T-cell (primary cell): Measurements from ENCODE around the gene PNKD. TPM values are rescaled to one million over a fixed set of nuclear protein-coding genes. Genes with fewer than 3 reads are reported as not detected.

Source experiments
- ATAC-seq, 4 experiments: fragments of 200-7000 bp in 3 of 4; fragments of 150-1000 bp in 1 of 4; cut with Tn5 transposase; replicated peaks in 1 of 4; 1 replicate in 3 of 4; 2 replicates in 1 of 4; pipeline ENCODE4 v1.10.0; 2021; ENCODE audit warnings: moderate library complexity in 3 of 4, mild to moderate bottlenecking in 2 of 4, moderate number of reproducible peaks in 1 of 4
- CTCF ChIA-PET, 2 donors: fragments of 300-600 bp; sonication (Branson Sonifier 250); formaldehyde crosslinking; loops; one replicate each; lab custom pipeline; 2022; ENCODE audit warnings: antibody characterized with exemption in 2 of 2; lab: Charles Lee
- POLR2A ChIA-PET, 2 donors: fragments of 300-600 bp; sonication (Branson Sonifier 250); formaldehyde crosslinking; loops; one replicate each; lab custom pipeline; 2022; ENCODE audit warnings: antibody characterized with exemption in 2 of 2; lab: Charles Lee
- DNase-seq, 35 experiments: peaks; one replicate each; pipeline versions ENCODE4 v3.0.0 to v3.0.0-alpha.2; 2013 to 2023
- H3K27ac ChIP-seq: one replicate; pipeline ENCODE4 v1.5.1; 2013; ENCODE audit warnings: low read length
- H3K27me3 ChIP-seq, 2 experiments: replicated peaks in 1 of 2; 1 replicate in 1 of 2; 2 replicates in 1 of 2; pipeline versions ENCODE4 v1.6.1 to v1.7.0; 2013; ENCODE audit warnings: low read length in 1 of 2, mixed read lengths in 1 of 2; ENCODE audit not compliant: control insufficient read depth in 2 of 2, insufficient read depth in 2 of 2; ENCODE audit errors: extremely low read depth in 1 of 2
- H3K36me3 ChIP-seq, 2 donors: 1 replicate in 1 of 2; 2 replicates in 1 of 2; pipeline versions ENCODE4 v1.6.1 to v1.7.0; 2013; ENCODE audit warnings: low read length in 1 of 2; ENCODE audit not compliant: control insufficient read depth in 2 of 2, insufficient read depth in 1 of 2; ENCODE audit errors: extremely low read depth in 1 of 2
- H3K4me1 ChIP-seq, 2 experiments: 1 replicate in 1 of 2; 2 replicates in 1 of 2; pipeline versions ENCODE4 v1.6.1 to v1.7.0; 2013; ENCODE audit warnings: low read length in 2 of 2, mixed read lengths in 1 of 2; ENCODE audit not compliant: insufficient read depth in 2 of 2, control insufficient read depth in 1 of 2; ENCODE audit errors: extremely low read depth in 1 of 2
- H3K4me3 ChIP-seq, 2 donors: 1 replicate in 1 of 2; 2 replicates in 1 of 2; pipeline versions ENCODE4 v1.5.1 to v1.7.0; 2013; ENCODE audit warnings: mild to moderate bottlenecking in 2 of 2, low read length in 1 of 2, moderate library complexity in 1 of 2; ENCODE audit not compliant: control insufficient read depth in 1 of 2; ENCODE audit errors: extremely low read depth in 1 of 2
- H3K9me3 ChIP-seq: 2 replicates; pipeline ENCODE4 v1.7.0; 2013
- H3K27ac Mint-ChIP-seq, 2 donors: one replicate each; pipeline ENCODE4 v1.8.0; 2020 to 2021; ENCODE audit warnings: mild to moderate bottlenecking in 2 of 2, mixed read lengths in 2 of 2
- H3K27me3 Mint-ChIP-seq, 2 donors: one replicate each; pipeline ENCODE4 v1.8.0; 2021 to 2022; ENCODE audit warnings: mixed read lengths in 2 of 2
- H3K36me3 Mint-ChIP-seq: one replicate; pipeline ENCODE4 v1.8.0; 2021; ENCODE audit warnings: mixed read lengths
- H3K4me1 Mint-ChIP-seq, 3 donors: one replicate each; pipeline ENCODE4 v1.8.0; 2020 to 2022; ENCODE audit warnings: mixed read lengths in 3 of 3, mild to moderate bottlenecking in 1 of 3
- H3K4me3 Mint-ChIP-seq, 3 donors: one replicate each; pipeline ENCODE4 v1.8.0; 2020 to 2022; ENCODE audit warnings: mild to moderate bottlenecking in 3 of 3, mixed read lengths in 3 of 3, moderate library complexity in 3 of 3
- H3K9me3 Mint-ChIP-seq, 3 donors: one replicate each; pipeline ENCODE4 v1.8.0; 2020 to 2022; ENCODE audit warnings: mixed read lengths in 3 of 3
- WGBS: methylation state at CpG from one replicate; pipeline ENCODE4 v1.1.5; 2013; ENCODE audit warnings: missing lambda C conversion rate; ENCODE audit not compliant: insufficient coverage; 5-methylcytosine and 5-hydroxymethylcytosine counted together
- total RNA-seq, 35 experiments: library from RNA in 6 of 35; stranded (reverse) in 6 of 35; fragments of 120-200 nt in 1 of 35; gene quantifications; one replicate each; pipeline versions ENCODE4 v1.2.1 to v1.2.4 and lab custom pipeline; 2013 to 2026

The PNKD gene
- total RNA-seq, 5 donors from 2014 or later (not counting 1 experiment from before 2014, with no cell fraction given): 17.4 to 33.1 (median 30.6) TPM

DNA sequence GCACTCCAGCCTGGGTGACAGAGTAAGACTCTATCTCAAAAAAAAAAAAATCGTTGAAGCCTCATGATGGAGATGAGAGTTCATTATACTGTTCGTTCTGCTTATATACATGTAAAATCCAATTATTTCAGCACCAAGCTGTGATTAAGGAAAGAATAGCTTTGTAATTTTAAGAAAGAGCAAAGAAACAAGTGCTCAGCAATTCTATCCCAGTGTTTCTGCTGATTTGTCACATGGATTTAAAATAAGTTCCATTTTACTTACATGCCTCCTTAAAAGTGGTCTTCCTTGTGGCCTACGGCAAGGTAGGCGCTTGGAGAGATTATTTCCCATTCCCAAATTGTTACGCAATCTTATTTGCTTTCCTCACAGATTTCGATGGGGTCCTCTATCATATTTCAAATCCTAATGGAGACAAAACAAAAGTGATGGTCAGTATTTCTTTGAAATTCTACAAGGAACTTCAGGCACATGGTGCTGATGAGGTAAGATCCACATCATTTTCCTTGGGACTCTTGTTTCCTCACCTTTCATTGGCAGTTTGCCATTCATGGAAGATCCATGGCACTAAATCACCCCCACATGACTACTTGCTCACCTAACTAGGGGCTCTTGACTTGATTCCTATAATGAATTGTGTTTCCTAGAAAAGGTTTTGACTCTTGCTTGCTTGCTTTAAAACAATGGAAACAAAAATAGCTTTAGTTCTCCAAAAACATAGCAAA, 41.8 kb upstream of the PNKD start:
- Mint-ChIP-seq H3K27ac (peak overlapping the region; percentile 81 to 92), H3K4me3 (peak overlapping the region in 2 of 3 donors; percentile 48 to 70), H3K4me1 (peaks cover 81 to 86% (median 84%) of the 10 kb centered on the region in 3 donors), H3K27me3 (no peaks in the 10 kb centered on the region), H3K9me3 (no peaks in the 10 kb centered on the region), H3K36me3 (peaks cover 63% of the 10 kb centered on the region)
- H3K4me1 ChIP-seq: peaks cover 53 to 54% of the 10 kb centered on the region in 2 experiments
- ATAC-seq (no peak), DNase-seq (no peak)
- H3K27ac ChIP-seq: peak overlapping the region; percentile 70
- no peaks in the 10 kb centered on the region for H3K9me3 ChIP-seq
- H3K4me3 ChIP-seq: no peak overlapping the region
- 100% methylated on average over 2 of the region's 6 CpGs for WGBS
- CTCF ChIA-PET: interaction anchor here (0.5 to 3.1 kb wide), 12 partner anchors 9 to 243 kb away, joined by 3 to 33 read pairs (median 4); partner anchors contain the start of genes AAMP (in 1 of the 2), CXCR1 (in 1 of the 2) and PNKD (in 1 of the 2)
- no peaks in the 10 kb centered on the region for H3K27me3 ChIP-seq
- H3K36me3 ChIP-seq: peaks cover 14 to 77% of the 10 kb centered on the region in 2 donors
- POLR2A ChIA-PET: interaction anchor here (0.5 to 1.8 kb wide), 10 partner anchors 8 to 1766 kb away, joined by 3 to 36 read pairs (median 4); no protein-coding TSS in a partner anchor

DNA sequence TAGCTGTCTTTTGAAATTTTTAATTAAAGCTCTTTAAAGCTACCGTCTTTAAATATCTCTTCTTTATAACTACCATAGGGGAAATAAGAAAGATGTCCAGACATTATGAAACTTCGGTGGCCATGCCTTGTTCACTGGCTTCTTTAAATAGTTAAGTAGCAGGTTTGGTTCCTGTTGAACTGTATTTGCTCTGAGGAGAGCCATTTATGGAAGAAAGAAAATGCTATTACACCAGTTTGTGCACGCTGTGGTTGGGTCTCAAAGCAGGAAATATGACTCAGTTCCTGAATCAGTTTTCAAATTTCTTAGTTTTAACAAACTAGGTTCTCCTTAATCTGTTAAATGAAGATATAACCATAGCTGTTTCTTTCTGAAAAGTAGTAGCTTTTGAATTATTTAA, 41.1 kb upstream of the PNKD start:
- peaks cover 14 to 78% of the 10 kb centered on the region in 2 donors for H3K36me3 ChIP-seq
- Mint-ChIP-seq H3K36me3 (peaks cover 63% of the 10 kb centered on the region), H3K27me3 (no peaks in the 10 kb centered on the region), H3K27ac (peak overlapping the region; percentile 81 to 92), H3K4me3 (peak overlapping the region; percentile 48 to 70 (median 66)), H3K4me1 (peaks cover 81 to 84% (median 82%) of the 10 kb centered on the region in 3 donors), H3K9me3 (no peaks in the 10 kb centered on the region)
- no peak overlapping the region for H3K4me3 ChIP-seq
- no peaks in the 10 kb centered on the region for H3K27me3 ChIP-seq
- ATAC-seq: peak; percentile 84 to 94 (median 90)
- ChIA-PET POLR2A (interaction anchor here (0.5 to 1.8 kb wide), 18 partner anchors 8 to 1908 kb away, joined by 3 to 36 read pairs (median 4); partner anchors contain the start of genes AAMP (in 1 of the 2) and PNKD (in 1 of the 2)), CTCF (interaction anchor here (0.7 to 3.1 kb wide), 13 partner anchors 10 to 167 kb away, joined by 3 to 33 read pairs (median 5); partner anchors contain the start of genes AAMP (in 1 of the 2), CXCR1 (in 1 of the 2) and PNKD (in 1 of the 2))
- WGBS: 0% methylated on average over 1 of the region's 3 CpGs
- DNase-seq: peak in 22 of 35 experiments; percentile 9 to 71 (median 26)
- H3K9me3 ChIP-seq: no peaks in the 10 kb centered on the region
- peaks cover 46 to 47% of the 10 kb centered on the region in 2 experiments for H3K4me1 ChIP-seq
- peak overlapping the region; percentile 70 for H3K27ac ChIP-seq

DNA sequence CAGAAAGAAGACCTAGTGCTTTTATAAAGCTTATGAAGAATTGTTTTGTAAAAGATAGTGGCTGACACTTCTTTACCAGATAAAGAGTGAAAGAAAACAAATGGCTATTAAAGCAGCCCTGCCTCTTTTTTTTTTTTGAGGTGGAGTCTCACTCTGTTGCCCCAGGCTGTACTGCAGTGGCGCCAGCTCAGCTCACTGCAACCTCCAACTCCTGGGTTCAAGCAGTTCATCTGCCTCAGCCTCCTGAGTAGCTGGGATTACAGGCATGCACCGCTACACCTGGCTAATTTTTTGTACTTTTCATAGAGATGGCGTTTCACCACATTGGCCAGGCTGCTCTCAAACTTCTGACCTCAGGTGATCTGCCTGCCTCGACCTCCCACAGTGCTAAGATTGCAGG, 40.5 kb upstream of the PNKD start:
- peak overlapping the region; percentile 70 for H3K27ac ChIP-seq
- no peak overlapping the region for H3K4me3 ChIP-seq

DNA sequence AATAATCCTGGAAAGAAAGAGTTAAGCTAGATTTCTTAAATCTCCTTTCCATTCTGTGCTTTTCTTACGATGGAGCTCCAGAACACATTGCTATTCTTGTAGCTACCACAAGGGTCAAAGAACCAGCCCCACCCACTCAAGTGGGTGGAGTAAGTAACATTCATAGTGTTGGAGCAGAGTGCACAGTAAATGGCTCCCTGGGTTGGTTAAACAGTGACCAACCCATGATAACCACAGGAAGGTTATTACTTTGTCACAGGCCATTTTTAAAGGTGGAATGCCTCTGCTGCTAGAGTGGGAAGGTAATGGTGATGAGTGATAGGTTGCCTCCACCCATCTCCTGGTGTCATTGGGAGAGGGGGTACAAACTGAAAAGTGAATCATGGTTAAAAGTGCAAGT, 39.4 kb upstream of the PNKD start:
- peaks cover 31 to 39% of the 10 kb centered on the region in 2 experiments for H3K4me1 ChIP-seq
- Mint-ChIP-seq H3K36me3 (peaks cover 60% of the 10 kb centered on the region), H3K4me3 (peak overlapping the region; percentile 39 to 70 (median 62)), H3K27me3 (no peaks in the 10 kb centered on the region), H3K4me1 (peaks cover 65 to 72% (median 68%) of the 10 kb centered on the region in 3 donors), H3K27ac (peak overlapping the region; percentile 90 to 92), H3K9me3 (no peaks in the 10 kb centered on the region)
- peak in 21 of 35 experiments; percentile 6 to 61 (median 25) for DNase-seq
- H3K27ac ChIP-seq: peak overlapping the region; percentile 70
- WGBS: no CpG with 5 or more reads among the region's 1 CpG
- ChIA-PET CTCF (interaction anchor here (0.7 to 3.1 kb wide), 14 partner anchors 9 to 675 kb away, joined by 3 to 33 read pairs (median 4); partner anchors contain the start of genes AAMP (in 1 of the 2), ARPC2 (in 1 of the 2), CXCR1 (in 1 of the 2) and PNKD (in 1 of the 2)), POLR2A (interaction anchor here (0.7 to 1.1 kb wide), 8 partner anchors 9 to 427 kb away, joined by 3 to 6 read pairs (median 5); no protein-coding TSS in a partner anchor)
- ATAC-seq: peak in 2 of 4 experiments; percentile 34 to 61
- H3K27me3 ChIP-seq: no peaks in the 10 kb centered on the region
- H3K4me3 ChIP-seq: no peak overlapping the region
- no peaks in the 10 kb centered on the region for H3K9me3 ChIP-seq
- H3K36me3 ChIP-seq: peaks cover 14 to 81% of the 10 kb centered on the region in 2 donors

More for the DNA sequence above, 40.5 kb upstream of the PNKD start:
- Mint-ChIP-seq H3K36me3 (peaks cover 63% of the 10 kb centered on the region), H3K9me3 (no peaks in the 10 kb centered on the region), H3K4me3 (peak overlapping the region in 2 of 3 donors; percentile 39 to 70), H3K27ac (peak overlapping the region; percentile 90 to 92), H3K27me3 (no peaks in the 10 kb centered on the region), H3K4me1 (peaks cover 75 to 81% (median 78%) of the 10 kb centered on the region in 3 donors)
- peak in 1 of 35 experiments; percentile 12 for DNase-seq
- ATAC-seq: peak in 2 of 4 experiments; percentile 20 to 44
- Histone ChIP-seq H3K27me3 (no peaks in the 10 kb centered on the region), H3K36me3 (peaks cover 14 to 80% of the 10 kb centered on the region in 2 donors), H3K9me3 (no peaks in the 10 kb centered on the region), H3K4me1 (peaks cover 41 to 42% of the 10 kb centered on the region in 2 experiments)
- POLR2A ChIA-PET: interaction anchor here (0.6 to 1.8 kb wide), 12 partner anchors 9 to 1908 kb away, joined by 3 to 36 read pairs (median 5); partner anchors contain the start of genes AAMP (in 1 of the 2) and PNKD (in 1 of the 2)
- CTCF ChIA-PET: interaction anchor here (0.7 to 3.1 kb wide), 12 partner anchors 10 to 418 kb away, joined by 3 to 33 read pairs (median 5); partner anchors contain the start of genes AAMP (in 1 of the 2), CXCR1 (in 1 of the 2) and PNKD (in 1 of the 2)
- 15% methylated on average over 3 of the region's 4 CpGs for WGBS

- CTCF ChIA-PET: interaction anchor here (0.6 to 1.4 kb wide), 2 partner anchors 21 to 885 kb away, joined by 3 to 6 read pairs; no protein-coding TSS in a partner anchor
- Histone ChIP-seq H3K9me3 (no peaks in the 10 kb centered on the region), H3K27me3 (no peaks in the 10 kb centered on the region), H3K36me3 (peaks cover 6 to 85% of the 10 kb centered on the region in 2 donors), H3K4me1 (peaks cover 23 to 25% of the 10 kb centered on the region in 2 experiments), H3K4me3 (no peak overlapping the region), H3K27ac (no peak overlapping the region)
- Mint-ChIP-seq H3K27me3 (no peaks in the 10 kb centered on the region), H3K36me3 (peaks cover 59% of the 10 kb centered on the region), H3K4me3 (no peak overlapping the region), H3K4me1 (peaks cover 38 to 53% (median 46%) of the 10 kb centered on the region in 3 donors), H3K27ac (peak overlapping the region in 1 of 2 donors; percentile 69), H3K9me3 (no peaks in the 10 kb centered on the region)
- DNase-seq (no peak), ATAC-seq (no peak)
- POLR2A ChIA-PET: interaction anchor here (0.8 to 1.7 kb wide), 3 partner anchors 10 to 17 kb away, joined by 3 to 4 read pairs (median 3); no protein-coding TSS in a partner anchor
- WGBS: no CpG with 5 or more reads among the region's 4 CpGs
Observed at GRCh38 chr2:218233543-218233942, 36.8 kb upstream of the PNKD start.
